GM12878 (cell line): ENCODE measurements around the gene SLC5A1. TPM values are rescaled to one million over a fixed set of nuclear protein-coding genes. Genes with fewer than 3 reads are reported as not detected.

Experiments used
- ATAC-seq: fragments of 200-7000 bp; cut with Tn5 transposase; 3 replicates; pipeline ENCODE4 v1.9.1; 2020; ENCODE audit warnings: mild to moderate bottlenecking, moderate library complexity
- BruUV-seq: library from RNA; stranded (reverse); fragments of 400-500 nt; replicated peaks from 2 replicates; lab custom pipeline; 2021; lab: Mats Ljungman, UMichigan
- CTCF ChIA-PET: fragments of 300-600 bp; sonication (Branson Sonifier 250); formaldehyde crosslinking; extraction: SDS; loops from one replicate; lab custom pipeline; 2021; ENCODE audit warnings: inconsistent platforms; lab: Yijun Ruan, JAX
- POLR2A ChIA-PET: fragments of 350-600 bp; formaldehyde crosslinking; extraction: SDS; loops from one replicate; lab custom pipeline; 2021; ENCODE audit warnings: inconsistent platforms; lab: Charles Lee
- RAD21 ChIA-PET: fragments of 300-600 bp; sonication (Branson Sonifier 250); formaldehyde crosslinking; loops from one replicate; lab custom pipeline; 2023; ENCODE audit warnings: antibody characterized with exemption; ENCODE audit not compliant: unreplicated experiment; lab: Charles Lee
- SMC1A ChIA-PET: fragments of 300-600 bp; sonication (Branson Sonifier 250); formaldehyde crosslinking; loops from one replicate; lab custom pipeline; 2023; ENCODE audit not compliant: unreplicated experiment, uncharacterized antibody; lab: Charles Lee
- DNase-seq: peaks from one replicate; pipeline ENCODE4 v3.0.0-alpha.2; 2011; ENCODE audit warnings: low read depth, low spot score
- FAIRE-seq: peaks from 3 replicates; lab custom pipeline; 2011; peaks lifted over from hg19 to GRCh38; lab: Jason Lieb, UNC
- H2AFZ ChIP-seq: 2 replicates; pipeline ENCODE4 v1.6.0; 2011; ENCODE audit warnings: low read depth, low read length, control low read depth; ENCODE audit not compliant: control insufficient read depth
- H3K27ac ChIP-seq: 2 replicates; pipeline ENCODE4 v1.5.1; 2011; ENCODE audit warnings: control low read depth; ENCODE audit not compliant: control insufficient read depth, insufficient read depth
- H3K27me3 ChIP-seq, 2 experiments: replicated peaks in 1 of 2; 2 replicates each; pipeline versions ENCODE4 v1.6.0 to v1.6.1; 2011; ENCODE audit warnings: low read length in 1 of 2; ENCODE audit not compliant: control insufficient read depth in 2 of 2, insufficient read depth in 2 of 2
- H3K36me3 ChIP-seq, 2 experiments: 2 replicates each; pipeline ENCODE4 v1.5.1; 2011; ENCODE audit warnings: low read length in 1 of 2; ENCODE audit not compliant: control insufficient read depth in 2 of 2, insufficient read depth in 2 of 2
- H3K4me1 ChIP-seq: 2 replicates; pipeline ENCODE4 v1.6.1; 2011; ENCODE audit warnings: mild to moderate bottlenecking, low read length, moderate library complexity, mixed read lengths; ENCODE audit not compliant: control insufficient read depth, insufficient read depth
- H3K4me2 ChIP-seq: 2 replicates; pipeline ENCODE4 v1.6.0; 2011; ENCODE audit warnings: control low read depth; ENCODE audit not compliant: control insufficient read depth, insufficient read depth
- H3K4me3 ChIP-seq: fragments of 200-600 bp; sonication (generic); 2 replicates; pipeline ENCODE4 v1.5.1; 2016
- H3K79me2 ChIP-seq: 2 replicates; pipeline ENCODE4 v1.6.0; 2011; ENCODE audit warnings: low read length; ENCODE audit not compliant: control insufficient read depth, insufficient read depth
- H3K9ac ChIP-seq: 2 replicates; pipeline ENCODE4 v1.8.0; 2011; ENCODE audit warnings: low read length, control low read depth, mixed read lengths; ENCODE audit not compliant: control insufficient read depth, insufficient read depth
- H3K9me3 ChIP-seq: replicated peaks from 3 replicates; pipeline ENCODE4 v1.5.1; 2011; ENCODE audit warnings: mild to moderate bottlenecking, low read length; ENCODE audit not compliant: control insufficient read depth, insufficient read depth
- H4K20me1 ChIP-seq: 2 replicates; pipeline ENCODE4 v1.6.0; 2011; ENCODE audit not compliant: control insufficient read depth, insufficient read depth
- JUND ChIP-seq: IDR thresholded peaks from 2 replicates; pipeline ENCODE4 v1.6.1; 2012; ENCODE audit warnings: low read depth, mild to moderate bottlenecking, low read length, improper control_type of control experiment, moderate library complexity
- MYC ChIP-seq: IDR thresholded peaks from 2 replicates; pipeline ENCODE4 v1.6.1; 2011; ENCODE audit warnings: mild to moderate bottlenecking, low read length, moderate library complexity, inconsistent platforms; ENCODE audit not compliant: insufficient read depth, insufficient replicate concordance, insufficient read length, severe bottlenecking
- RCOR1 ChIP-seq: conservative IDR thresholded peaks from 2 replicates; pipeline ENCODE4 v1.6.1; 2012; ENCODE audit warnings: low read depth, low read length, improper control_type of control experiment
- WGBS: methylation state at CpG from one replicate; pipeline ENCODE4 v1.1.6; 2016; ENCODE audit warnings: low lambda C conversion rate; ENCODE audit not compliant: insufficient replicate concordance, insufficient coverage; ENCODE audit errors: missing lambda C conversion rate; 5-methylcytosine and 5-hydroxymethylcytosine counted together
- in situ Hi-C: fragments of 300-500 bp; cut with MboI; formaldehyde crosslinking; loops from 9 replicates; pipeline ENCODE4 v1.14.3; 2018; ENCODE audit warnings: mixed read lengths
- intact Hi-C: fragments of 100-400 bp; cut with micrococcal nuclease; formaldehyde crosslinking; loops from one replicate; pipeline ENCODE4 v1.14.2; 2022; ENCODE audit not compliant: unreplicated experiment
- polyA plus RNA-seq, 11 experiments: library from polyadenylated mRNA; depleted of rRNA in 4 of 11; unstranded in 6 of 11; stranded (reverse) in 5 of 11; fragments of >200 nt; fragmentation: Nextera tagmentation in 4 of 11; fragmentation: Illumina TruSeq in 1 of 11; extraction: Ambion mirVana in 4 of 11; extraction: Trizol in 1 of 11; gene quantifications; 1 replicate in 1 of 11; 2 replicates in 10 of 11; pipeline versions ENCODE4 v1.2.1 to v1.2.3, GENCODE V29; 2011 to 2016; ENCODE audit warnings: inconsistent platforms in 2 of 11, missing spikeins in 2 of 11, low read depth in 1 of 11
- total RNA-seq, 4 experiments: library from RNA; depleted of rRNA in 3 of 4; stranded (reverse); fragments of >200 nt in 3 of 4; fragmentation: Illumina TruSeq in 1 of 4; extraction: Trizol in 1 of 4; gene quantifications; 2 replicates each; pipeline versions ENCODE4 v1.2.1 to v1.2.3, GENCODE V29; 2013 to 2021
- TF ChIP-seq, protein P1 (sequence below): fragments of 450-650 bp; IDR thresholded peaks from 2 replicates; pipeline ENCODE4 v1.6.1; 2017; ENCODE audit warnings: mild to moderate bottlenecking, moderate library complexity

Gene SLC5A1
- total and polyA plus RNA-seq, 10 of the 15 experiments (the other 5 are each of a cell fraction or from before 2014, with no cell fraction given) = 0.01 TPM; not detected in 9

DNA sequence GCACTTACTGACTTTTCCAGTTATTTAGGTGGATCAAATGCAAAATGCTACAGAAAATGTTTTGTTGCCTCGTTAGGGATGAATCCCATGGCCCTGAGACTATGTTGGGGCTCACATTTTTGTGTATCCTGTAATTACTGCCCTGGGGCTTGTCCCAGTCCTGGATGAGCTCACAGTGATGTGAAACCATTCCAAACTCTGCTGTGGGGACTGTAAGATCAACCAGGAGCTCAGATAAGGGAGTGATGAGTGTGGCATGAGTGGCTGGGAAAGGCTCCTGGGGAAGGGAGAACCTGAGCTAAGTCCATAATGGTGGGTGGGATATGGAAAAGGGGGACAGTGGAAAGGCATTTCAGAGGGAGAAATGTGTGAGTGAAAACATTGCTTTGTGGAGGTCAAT lies 54.0 kb downstream of the SLC5A1 start:
- no peak for FAIRE-seq
- Histone ChIP-seq H3K9me3 (no peaks in the 10 kb centered on the region), H3K4me3 (no peak overlapping the region), H3K9ac (no peak overlapping the region), H3K36me3 (no peaks in the 10 kb centered on the region), H4K20me1 (no peaks in the 10 kb centered on the region), H3K4me2 (no peak overlapping the region), H3K4me1 (no peaks in the 10 kb centered on the region), H3K27ac (no peak overlapping the region), H3K79me2 (no peaks in the 10 kb centered on the region), H3K27me3 (no peaks in the 10 kb centered on the region), H2AFZ (no peak overlapping the region)
- RAD21 ChIA-PET = no interaction called here
- CTCF ChIA-PET = no interaction called here
- SMC1A ChIA-PET = no interaction called here
- intact Hi-C loops = no loop called here
- no TSS peak for BruUV-seq
- POLR2A ChIA-PET = no interaction called here
- in situ Hi-C loops = no loop called here
- ATAC-seq = no peak
- TF ChIP-seq RCOR1 (no peak), JUND (no peak), MYC (no peak)
- TF ChIP-seq, protein P1, sequence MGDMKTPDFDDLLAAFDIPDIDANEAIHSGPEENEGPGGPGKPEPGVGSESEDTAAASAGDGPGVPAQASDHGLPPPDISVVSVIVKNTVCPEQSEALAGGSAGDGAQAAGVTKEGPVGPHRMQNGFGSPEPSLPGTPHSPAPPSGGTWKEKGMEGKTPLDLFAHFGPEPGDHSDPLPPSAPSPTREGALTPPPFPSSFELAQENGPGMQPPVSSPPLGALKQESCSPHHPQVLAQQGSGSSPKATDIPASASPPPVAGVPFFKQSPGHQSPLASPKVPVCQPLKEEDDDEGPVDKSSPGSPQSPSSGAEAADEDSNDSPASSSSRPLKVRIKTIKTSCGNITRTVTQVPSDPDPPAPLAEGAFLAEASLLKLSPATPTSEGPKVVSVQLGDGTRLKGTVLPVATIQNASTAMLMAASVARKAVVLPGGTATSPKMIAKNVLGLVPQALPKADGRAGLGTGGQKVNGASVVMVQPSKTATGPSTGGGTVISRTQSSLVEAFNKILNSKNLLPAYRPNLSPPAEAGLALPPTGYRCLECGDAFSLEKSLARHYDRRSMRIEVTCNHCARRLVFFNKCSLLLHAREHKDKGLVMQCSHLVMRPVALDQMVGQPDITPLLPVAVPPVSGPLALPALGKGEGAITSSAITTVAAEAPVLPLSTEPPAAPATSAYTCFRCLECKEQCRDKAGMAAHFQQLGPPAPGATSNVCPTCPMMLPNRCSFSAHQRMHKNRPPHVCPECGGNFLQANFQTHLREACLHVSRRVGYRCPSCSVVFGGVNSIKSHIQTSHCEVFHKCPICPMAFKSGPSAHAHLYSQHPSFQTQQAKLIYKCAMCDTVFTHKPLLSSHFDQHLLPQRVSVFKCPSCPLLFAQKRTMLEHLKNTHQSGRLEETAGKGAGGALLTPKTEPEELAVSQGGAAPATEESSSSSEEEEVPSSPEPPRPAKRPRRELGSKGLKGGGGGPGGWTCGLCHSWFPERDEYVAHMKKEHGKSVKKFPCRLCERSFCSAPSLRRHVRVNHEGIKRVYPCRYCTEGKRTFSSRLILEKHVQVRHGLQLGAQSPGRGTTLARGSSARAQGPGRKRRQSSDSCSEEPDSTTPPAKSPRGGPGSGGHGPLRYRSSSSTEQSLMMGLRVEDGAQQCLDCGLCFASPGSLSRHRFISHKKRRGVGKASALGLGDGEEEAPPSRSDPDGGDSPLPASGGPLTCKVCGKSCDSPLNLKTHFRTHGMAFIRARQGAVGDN = no peak
- no peak for DNase-seq
- WGBS = 0% methylated on average over 1 of the region's 1 CpG
